Thoracic aorta (tissue), 2 donors: ENCODE results near the gene FCHO1. TPM values are rescaled to one million over a fixed set of nuclear protein-coding genes. Genes with fewer than 3 reads are reported as not detected.

ENCODE experiments used
- ATAC-seq: fragments of 150-250 bp; one replicate; pipeline ENCODE4 v1.8.0; 2017; ENCODE audit warnings: low read depth; ENCODE audit not compliant: insufficient number of reproducible peaks, low FRiP score
- DNase-seq: peaks from one replicate; pipeline ENCODE4 v3.0.0-alpha.2; 2020; ENCODE audit warnings: low spot score
- H3K27ac ChIP-seq, 2 donors: fragments of 200-600 bp; sonication (generic); 1 replicate in 1 of 2; 2 replicates in 1 of 2; pipeline ENCODE4 v1.5.1; 2016; ENCODE audit warnings: mild to moderate bottlenecking in 2 of 2, moderate library complexity in 2 of 2
- H3K27me3 ChIP-seq: fragments of 200-600 bp; sonication (generic); replicated peaks from 2 replicates; pipeline ENCODE4 v1.6.0; 2016; ENCODE audit warnings: mild to moderate bottlenecking; ENCODE audit not compliant: insufficient read depth
- H3K36me3 ChIP-seq: fragments of 200-600 bp; sonication (generic); one replicate; pipeline ENCODE4 v1.5.1; 2016
- H3K4me1 ChIP-seq, 2 donors: fragments of 200-600 bp; sonication (generic); 1 replicate in 1 of 2; 2 replicates in 1 of 2; pipeline versions ENCODE4 v1.5.1 to v1.6.0; 2016; ENCODE audit warnings: low read depth in 2 of 2, mild to moderate bottlenecking in 1 of 2; ENCODE audit not compliant: control insufficient read depth in 1 of 2
- H3K4me3 ChIP-seq: fragments of 200-600 bp; sonication (generic); 2 replicates; pipeline ENCODE4 v1.5.1; 2016; ENCODE audit warnings: mild to moderate bottlenecking
- H3K9me3 ChIP-seq: fragments of 200-600 bp; sonication (generic); 2 replicates; pipeline ENCODE4 v1.5.1; 2016
- total RNA-seq, 2 donors: library from RNA; depleted of rRNA; stranded (reverse); fragments of >200 nt; gene quantifications; one replicate each; pipeline versions ENCODE4 v1.1.0 to v1.2.3, GENCODE V29; 2016
- TF ChIP-seq, protein P1 (sequence below): fragments of 200-600 bp; sonication (generic); IDR thresholded peaks from one replicate; pipeline ENCODE4 v1.5.1; 2019; ENCODE audit warnings: antibody characterized with exemption

Gene FCHO1
- total RNA-seq, 2 donors from 2014 or later, result 8.5 to 8.9 TPM

DNA sequence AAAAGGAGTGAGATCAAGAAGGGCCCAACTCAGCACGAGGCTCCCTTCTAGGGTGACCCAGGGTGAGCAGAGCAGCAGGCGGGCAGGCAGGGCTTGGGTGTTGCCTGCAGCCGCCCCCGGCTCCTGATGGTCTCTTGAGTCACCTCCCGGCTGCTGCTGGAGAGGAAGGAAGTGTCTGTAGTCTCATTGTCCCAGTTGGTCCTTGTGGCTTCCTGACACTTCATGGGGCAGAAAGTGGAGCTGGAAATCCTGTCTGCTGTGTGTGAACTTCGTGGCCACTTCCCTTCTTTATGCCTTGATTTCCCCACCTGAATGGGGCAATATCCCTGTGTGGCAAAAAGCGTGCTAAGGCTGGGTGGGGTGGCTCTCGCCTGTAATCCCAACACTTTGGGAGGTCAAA is 29.5 kb upstream of the FCHO1 start:
- Histone ChIP-seq H3K4me1 (peaks cover 40 to 49% of the 10 kb centered on the region in 2 donors), H3K27ac (no peak overlapping the region), H3K9me3 (no peaks in the 10 kb centered on the region), H3K36me3 (peaks cover 34% of the 10 kb centered on the region), H3K4me3 (peak overlapping the region; percentile 94), H3K27me3 (no peaks in the 10 kb centered on the region)
- no peak for ATAC-seq
- DNase-seq, result no peak
- TF ChIP-seq, protein P1, sequence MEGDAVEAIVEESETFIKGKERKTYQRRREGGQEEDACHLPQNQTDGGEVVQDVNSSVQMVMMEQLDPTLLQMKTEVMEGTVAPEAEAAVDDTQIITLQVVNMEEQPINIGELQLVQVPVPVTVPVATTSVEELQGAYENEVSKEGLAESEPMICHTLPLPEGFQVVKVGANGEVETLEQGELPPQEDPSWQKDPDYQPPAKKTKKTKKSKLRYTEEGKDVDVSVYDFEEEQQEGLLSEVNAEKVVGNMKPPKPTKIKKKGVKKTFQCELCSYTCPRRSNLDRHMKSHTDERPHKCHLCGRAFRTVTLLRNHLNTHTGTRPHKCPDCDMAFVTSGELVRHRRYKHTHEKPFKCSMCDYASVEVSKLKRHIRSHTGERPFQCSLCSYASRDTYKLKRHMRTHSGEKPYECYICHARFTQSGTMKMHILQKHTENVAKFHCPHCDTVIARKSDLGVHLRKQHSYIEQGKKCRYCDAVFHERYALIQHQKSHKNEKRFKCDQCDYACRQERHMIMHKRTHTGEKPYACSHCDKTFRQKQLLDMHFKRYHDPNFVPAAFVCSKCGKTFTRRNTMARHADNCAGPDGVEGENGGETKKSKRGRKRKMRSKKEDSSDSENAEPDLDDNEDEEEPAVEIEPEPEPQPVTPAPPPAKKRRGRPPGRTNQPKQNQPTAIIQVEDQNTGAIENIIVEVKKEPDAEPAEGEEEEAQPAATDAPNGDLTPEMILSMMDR, result no peak

DNA sequence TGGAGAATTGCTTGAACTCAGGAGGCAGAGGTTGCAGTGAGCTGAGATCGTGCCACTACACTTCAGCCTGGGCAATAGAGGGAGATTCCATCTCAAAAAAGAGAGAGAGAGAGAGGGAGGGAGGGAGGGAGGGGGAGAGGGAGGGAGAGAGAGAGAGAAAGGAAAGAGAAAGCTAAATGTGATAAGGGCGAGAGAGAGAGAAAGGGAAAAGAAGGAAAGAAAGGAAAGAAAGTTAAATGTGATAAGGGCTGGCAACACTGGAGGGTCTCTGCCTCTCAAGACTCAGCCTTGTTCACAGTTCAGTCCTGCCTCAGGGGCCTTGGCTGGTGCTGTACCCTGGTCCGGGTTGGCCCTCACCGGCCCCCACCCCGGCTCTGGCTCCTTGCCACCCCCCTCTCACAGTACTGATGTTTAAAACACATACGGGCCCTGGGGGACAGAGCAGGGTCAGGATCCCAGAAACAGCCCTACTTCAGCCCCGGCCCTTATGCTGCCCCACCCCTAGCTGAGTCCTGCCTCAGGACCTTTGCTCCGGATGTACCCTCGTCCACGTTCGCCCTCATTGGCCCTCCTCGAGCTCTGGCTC is 28.5 kb upstream of the FCHO1 start:
- no peak for DNase-seq
- Histone ChIP-seq H3K4me3 (no peak overlapping the region), H3K9me3 (no peaks in the 10 kb centered on the region)

DNA sequence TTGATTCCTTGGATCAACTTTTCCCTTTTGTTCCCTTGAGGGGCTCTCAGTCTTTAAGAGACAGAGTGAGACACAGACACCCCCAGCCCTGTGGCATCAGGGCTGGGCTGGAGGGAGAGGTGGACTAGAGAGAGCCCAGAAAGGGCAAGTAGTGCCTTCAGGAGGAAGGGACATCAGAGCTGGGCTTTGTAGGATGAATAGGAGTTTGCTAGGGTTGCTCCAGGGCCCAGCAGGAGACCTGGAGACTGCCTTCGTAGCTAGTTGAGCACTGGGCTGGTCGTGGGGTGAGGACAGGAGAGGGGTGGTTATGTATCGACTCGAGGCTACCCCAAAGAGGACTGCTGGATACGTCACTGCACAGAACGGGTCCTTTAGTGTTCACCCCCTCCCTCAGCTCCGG is 26.6 kb upstream of the FCHO1 start:
- Histone ChIP-seq H3K27ac (no peak overlapping the region), H3K4me3 (no peak overlapping the region), H3K4me1 (peaks cover 21 to 27% of the 10 kb centered on the region in 2 donors), H3K9me3 (no peaks in the 10 kb centered on the region), H3K36me3 (peaks cover 59% of the 10 kb centered on the region), H3K27me3 (no peaks in the 10 kb centered on the region)
- DNase-seq (no peak), ATAC-seq (no peak)
- TF ChIP-seq, protein P1, result no peak

More for the DNA sequence above, 28.5 kb upstream of the FCHO1 start:
- ATAC-seq, result no peak
- peaks cover 43% of the 10 kb centered on the region for H3K36me3 ChIP-seq
- no peaks in the 10 kb centered on the region for H3K27me3 ChIP-seq
- TF ChIP-seq, protein P1, result no peak
- H3K4me1 ChIP-seq, result peaks cover 33 to 39% of the 10 kb centered on the region in 2 donors
- H3K27ac ChIP-seq, result no peak overlapping the region

DNA sequence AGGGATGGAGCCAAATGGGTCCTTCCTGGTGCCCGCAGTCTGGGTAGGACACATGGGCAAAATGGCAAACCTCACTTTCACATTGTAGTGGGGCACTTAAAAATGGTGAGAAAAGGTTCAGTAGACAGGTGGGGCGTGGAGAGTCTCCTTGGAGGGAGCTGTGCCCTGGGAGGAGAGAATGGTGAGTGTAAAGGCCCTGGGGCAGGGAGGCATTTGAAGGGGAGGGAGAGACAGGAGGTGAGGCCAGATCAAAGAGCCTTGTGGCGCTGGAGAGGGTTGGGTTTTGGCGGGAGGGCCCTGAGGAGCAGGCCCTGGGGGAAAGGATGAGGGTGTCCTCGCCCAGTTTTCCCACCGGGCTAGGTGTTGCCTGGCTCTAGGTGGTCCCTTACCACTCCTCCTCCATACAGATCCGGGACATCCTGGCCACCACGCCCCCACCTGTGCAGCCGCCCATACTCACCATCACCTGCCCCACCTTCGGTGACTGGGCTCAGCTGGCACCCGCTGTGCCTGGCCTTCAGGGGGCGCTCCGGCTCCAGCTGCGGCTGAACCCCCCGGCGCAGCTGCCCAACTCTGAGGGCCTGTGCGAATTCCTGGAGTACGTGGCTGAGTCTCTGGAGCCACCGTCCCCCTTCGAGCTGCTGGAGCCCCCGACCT is 25.7 kb upstream of the FCHO1 start:
- H3K4me3 ChIP-seq, result no peak overlapping the region
- ATAC-seq (no peak), DNase-seq (no peak)
- peaks cover 59% of the 10 kb centered on the region for H3K36me3 ChIP-seq
- TF ChIP-seq, protein P1, result no peak
- H3K27me3 ChIP-seq, result no peaks in the 10 kb centered on the region
- no peaks in the 10 kb centered on the region for H3K9me3 ChIP-seq
- peaks cover 18 to 19% of the 10 kb centered on the region in 2 donors for H3K4me1 ChIP-seq
- H3K27ac ChIP-seq, result no peak overlapping the region

DNA sequence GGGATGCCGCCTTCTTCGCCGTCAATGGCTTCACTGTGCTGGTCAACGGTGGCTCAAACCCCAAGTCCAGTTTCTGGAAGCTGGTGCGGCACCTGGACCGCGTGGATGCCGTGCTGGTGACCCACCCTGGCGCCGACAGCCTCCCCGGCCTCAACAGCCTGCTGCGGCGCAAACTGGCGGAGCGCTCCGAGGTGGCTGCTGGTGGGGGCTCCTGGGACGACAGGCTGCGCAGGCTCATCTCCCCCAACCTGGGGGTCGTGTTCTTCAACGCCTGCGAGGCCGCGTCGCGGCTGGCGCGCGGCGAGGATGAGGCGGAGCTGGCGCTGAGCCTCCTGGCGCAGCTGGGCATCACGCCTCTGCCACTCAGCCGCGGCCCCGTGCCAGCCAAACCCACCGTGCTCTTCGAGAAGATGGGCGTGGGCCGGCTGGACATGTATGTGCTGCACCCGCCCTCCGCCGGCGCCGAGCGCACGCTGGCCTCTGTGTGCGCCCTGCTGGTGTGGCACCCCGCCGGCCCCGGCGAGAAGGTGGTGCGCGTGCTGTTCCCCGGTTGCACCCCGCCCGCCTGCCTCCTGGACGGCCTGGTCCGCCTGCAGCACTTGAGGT is 25.0 kb upstream of the FCHO1 start:
- no peaks in the 10 kb centered on the region for H3K27me3 ChIP-seq
- no peak overlapping the region for H3K27ac ChIP-seq
- no peak overlapping the region for H3K4me3 ChIP-seq
- DNase-seq, result no peak
- peaks cover 64% of the 10 kb centered on the region for H3K36me3 ChIP-seq
- ATAC-seq, result no peak
- no peaks in the 10 kb centered on the region for H3K9me3 ChIP-seq
- peaks cover 11 to 13% of the 10 kb centered on the region in 2 donors for H3K4me1 ChIP-seq
- TF ChIP-seq, protein P1, result no peak
